ENCODE data around the gene ERC2.

The ERC2 gene

GRCh38 chr3:55494976-55495375, 973.3 kb downstream of the ERC2 start:
- no peak for DNase-seq (ENCODE audit: low read depth in 2 of 2)

- no peak for DNase-seq (ENCODE audit: low read depth in 2 of 2)
These were observed 975.3 kb downstream of the ERC2 start for GRCh38 chr3:55492976-55493375.

GRCh38 chr3:55491296-55491816, 976.9 kb downstream of the ERC2 start:
- no peak for DNase-seq (ENCODE audit: low read depth in 2 of 2)

- no peak for DNase-seq (ENCODE audit: low read depth in 2 of 2)
These were observed 977.9 kb downstream of the ERC2 start for GRCh38 chr3:55490276-55490913.

GRCh38 chr3:55489798-55490132, 978.5 kb downstream of the ERC2 start:
- no peak for DNase-seq (ENCODE audit: low read depth in 2 of 2)

GRCh38 chr3:55488398-55489055, 979.7 kb downstream of the ERC2 start:
- no peak for DNase-seq (ENCODE audit: low read depth in 2 of 2)

- no peak for DNase-seq (ENCODE audit: low read depth in 2 of 2)
These were observed 980.7 kb downstream of the ERC2 start for GRCh38 chr3:55487381-55488241.

GRCh38 chr3:55486857-55487380, 981.3 kb downstream of the ERC2 start, which contains the start of gene WNT5A:
TSS of gene WNT5A (minus strand) at chr3:55487306. CDS start at chr3:55486985, 321 bp downstream.
- DNase-seq (ENCODE audit: low read depth in 2 of 2) = no peak

GRCh38 chr3:55486101-55486856, 982.0 kb downstream of the ERC2 start:
- DNase-seq (ENCODE audit: low read depth in 2 of 2) = no peak

GRCh38 chr3:55484801-55485791, 983.2 kb downstream of the ERC2 start:
- DNase-seq (ENCODE audit: low read depth in 2 of 2) = no peak

GRCh38 chr3:55484191-55484689, 984.0 kb downstream of the ERC2 start:
- no peak for DNase-seq (ENCODE audit: low read depth in 2 of 2)

GRCh38 chr3:55483196-55484095, 984.8 kb downstream of the ERC2 start:
- DNase-seq (ENCODE audit: low read depth in 2 of 2) = no peak

- no peak for DNase-seq (ENCODE audit: low read depth in 2 of 2)
These were observed 985.6 kb downstream of the ERC2 start for GRCh38 chr3:55482496-55483195.

GRCh38 chr3:55481744-55482495, 986.3 kb downstream of the ERC2 start:
- no peak for DNase-seq (ENCODE audit: low read depth in 2 of 2)

- no peak for DNase-seq (ENCODE audit: low read depth in 2 of 2)
These were observed 987.1 kb downstream of the ERC2 start for GRCh38 chr3:55480911-55481743.

Data from stimulated activated CD4-positive, alpha-beta T cell treated with anti-CD3 and anti-CD28 coated beads, Interleukin-1b, Interleukin-23, amount 100 ng/mL, for 4 hours (primary cell).